Measurements from ENCODE around the gene LATS2.
"Not testable (repeated sequence)": the region's sequence is repeated elsewhere in the genome, so short reads cannot be mapped to it uniquely, and the experiment has no call there.

LATS2 gene

GRCh38 chr13:20960663-20961309, 100.6 kb downstream of the LATS2 start:
- no peak for DNase-seq (ENCODE audit: low read depth)

GRCh38 chr13:20957049-20957620, 104.3 kb downstream of the LATS2 start:
- not testable (repeated sequence) for DNase-seq (ENCODE audit: low read depth)

- no peak for DNase-seq (ENCODE audit: low read depth)
Observed at GRCh38 chr13:20955496-20955895, 105.9 kb downstream of the LATS2 start.

GRCh38 chr13:20953245-20953931, 108.0 kb downstream of the LATS2 start:
- DNase-seq (ENCODE audit: low read depth): no peak

- DNase-seq (ENCODE audit: low read depth): no peak
Observed at GRCh38 chr13:20952838-20953237, 108.5 kb downstream of the LATS2 start.

- not testable (repeated sequence) for DNase-seq (ENCODE audit: low read depth)
Observed at GRCh38 chr13:20948001-20948400, 113.4 kb downstream of the LATS2 start.

GRCh38 chr13:20945952-20946383, 115.4 kb downstream of the LATS2 start:
- DNase-seq (ENCODE audit: low read depth): no peak

GRCh38 chr13:20942938-20943559, 118.3 kb downstream of the LATS2 start:
- DNase-seq (ENCODE audit: low read depth): no peak

- DNase-seq (ENCODE audit: low read depth): not testable (repeated sequence)
Observed at GRCh38 chr13:20940511-20940910, 120.9 kb downstream of the LATS2 start.

GRCh38 chr13:20940083-20940482, 121.3 kb downstream of the LATS2 start:
- DNase-seq (ENCODE audit: low read depth): no peak

- DNase-seq (ENCODE audit: low read depth): no peak
Observed at GRCh38 chr13:20939662-20940061, 121.7 kb downstream of the LATS2 start.

- no peak for DNase-seq (ENCODE audit: low read depth)
Observed at GRCh38 chr13:20938302-20938701, 123.1 kb downstream of the LATS2 start.

GRCh38 chr13:20927596-20928257, 133.7 kb downstream of the LATS2 start:
- no peak for DNase-seq (ENCODE audit: low read depth)

- DNase-seq (ENCODE audit: low read depth): not testable (repeated sequence)
Observed at GRCh38 chr13:20925395-20925790, 136.0 kb downstream of the LATS2 start.

GRCh38 chr13:20924758-20925394, 136.5 kb downstream of the LATS2 start:
- peak; percentile 60 for DNase-seq (ENCODE audit: low read depth)

GRCh38 chr13:20923272-20923671, 138.1 kb downstream of the LATS2 start:
- no peak for DNase-seq (ENCODE audit: low read depth)

All from T follicular helper cell (primary cell).